Left lobe of liver (tissue), 2 donors: ENCODE measurements around the gene PPRC1. TPM values are rescaled to one million over a fixed set of nuclear protein-coding genes. Genes with fewer than 3 reads are reported as not detected.

Experiments
- ATAC-seq: fragments of 200-7000 bp; cut with Tn5 transposase; one replicate; pipeline ENCODE4 v1.9.1; 2020; ENCODE audit warnings: mild to moderate bottlenecking, moderate library complexity
- DNase-seq: peaks from one replicate; pipeline ENCODE4 v3.0.0-alpha.2; 2020; ENCODE audit warnings: low spot score
- total RNA-seq: library from RNA; stranded (reverse); gene quantifications from one replicate; pipeline ENCODE4 v1.2.1, GENCODE V29; 2021
- donor health status: DM: no; HTN: no; CAD: no; lungs with moderate emphysema.
- donor health status: DM: no; HTN: yes; CAD: no.

PPRC1 gene
- total RNA-seq, 1 donor from 2014 or later = 6.9 TPM

DNA sequence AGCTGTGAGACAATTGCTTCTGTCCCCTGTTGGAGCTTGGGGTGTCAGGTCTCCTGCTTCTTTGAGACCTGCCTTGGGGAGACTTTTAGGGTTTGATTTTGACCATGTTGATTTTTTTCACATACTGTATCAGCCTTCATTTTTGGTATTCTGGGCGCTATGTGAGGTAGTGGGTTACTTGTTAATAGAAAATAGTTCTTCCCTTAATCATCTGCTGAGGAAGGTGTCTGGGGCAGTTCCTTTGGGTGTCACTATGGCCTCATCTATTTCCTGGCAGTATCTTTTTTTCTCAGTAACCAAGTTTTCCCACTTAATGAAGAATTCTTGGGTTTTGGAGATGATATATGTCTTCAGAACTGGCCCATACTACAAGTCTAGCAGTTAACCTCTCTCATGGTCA is 14.7 kb downstream of the PPRC1 start:
- ATAC-seq = no peak
- no peak for DNase-seq

DNA sequence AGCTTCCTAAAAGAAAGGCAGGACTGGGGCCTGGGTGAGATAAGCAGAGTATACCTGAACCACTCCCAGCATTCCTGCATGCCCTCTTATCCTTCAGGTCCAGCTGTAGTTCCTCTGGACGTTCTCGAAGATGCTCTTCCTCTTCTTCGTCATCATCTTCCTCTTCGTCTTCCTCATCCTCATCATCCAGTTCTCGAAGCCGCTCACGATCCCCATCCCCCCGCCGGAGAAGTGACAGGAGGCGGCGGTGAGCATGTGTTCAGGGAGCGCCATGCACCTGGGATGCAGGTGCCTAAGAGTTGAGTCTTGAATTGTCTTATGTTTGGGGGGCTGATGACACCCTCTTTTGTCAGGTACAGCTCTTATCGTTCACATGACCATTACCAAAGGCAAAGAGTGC is 15.4 kb downstream of the PPRC1 start:
- ATAC-seq (no peak), DNase-seq (no peak)

GRCh38 chr10:102150970-102151773 is 18.3 kb downstream of the PPRC1 start:
- no peak for DNase-seq

GRCh38 chr10:102151774-102152544 is 19.1 kb downstream of the PPRC1 start, which contains the start of gene NOLC1:
Gene NOLC1, plus strand, starts transcription at chr10:102152389. Its CDS starts 22 bp downstream, at chr10:102152411.
- DNase-seq = peak; percentile 99
- peak; percentile 95 for ATAC-seq

More at GRCh38 chr10:102150970-102151773, 18.3 kb downstream of the PPRC1 start:
- no peak for ATAC-seq

DNA sequence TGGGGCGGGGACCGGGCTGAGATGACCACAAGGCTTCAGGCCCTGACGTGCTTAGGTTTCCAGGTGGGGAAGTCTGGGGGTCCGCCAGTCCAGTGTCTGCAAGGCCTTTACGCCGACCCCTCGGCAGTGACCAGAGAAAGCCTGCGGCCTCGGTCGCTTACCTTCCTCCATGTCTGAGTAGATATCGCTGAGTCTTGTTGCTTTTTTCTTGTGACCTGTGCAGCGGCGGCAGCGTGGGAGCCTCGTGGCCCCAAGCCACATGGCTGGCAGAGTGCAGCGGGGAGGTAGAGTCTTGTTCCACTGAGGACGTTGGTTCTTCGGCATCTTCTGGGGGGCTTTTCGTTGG is 19.7 kb downstream of the PPRC1 start:
- DNase-seq = no peak

DNA sequence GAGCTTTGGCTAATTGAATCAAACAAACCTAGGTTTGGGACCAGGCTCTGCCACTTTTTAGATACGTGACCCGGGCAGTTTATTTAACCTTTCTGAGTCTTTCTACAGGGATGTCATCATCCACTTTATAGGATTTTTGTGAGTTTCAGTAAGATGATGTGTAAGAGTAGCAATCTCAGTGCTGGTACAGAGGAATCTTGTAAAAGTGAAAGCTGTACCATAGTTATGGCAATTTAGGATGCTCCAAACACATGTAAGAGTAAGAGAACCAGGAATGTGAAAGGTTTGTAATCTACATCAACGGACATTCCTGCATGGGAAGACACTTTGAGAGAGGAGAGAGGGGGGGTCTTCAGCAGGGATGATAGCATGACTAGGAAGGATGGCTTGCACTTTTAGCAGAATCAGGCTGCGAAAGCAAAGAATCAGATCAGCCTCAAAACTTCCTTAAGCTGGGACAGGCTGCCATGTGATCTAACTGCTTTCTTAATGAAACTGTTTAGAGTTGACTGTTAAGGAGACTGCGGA is 20.3 kb downstream of the PPRC1 start:
- ATAC-seq (no peak), DNase-seq (no peak)

More for the DNA sequence above, 19.7 kb downstream of the PPRC1 start:
- peak; percentile 26 for ATAC-seq

DNA sequence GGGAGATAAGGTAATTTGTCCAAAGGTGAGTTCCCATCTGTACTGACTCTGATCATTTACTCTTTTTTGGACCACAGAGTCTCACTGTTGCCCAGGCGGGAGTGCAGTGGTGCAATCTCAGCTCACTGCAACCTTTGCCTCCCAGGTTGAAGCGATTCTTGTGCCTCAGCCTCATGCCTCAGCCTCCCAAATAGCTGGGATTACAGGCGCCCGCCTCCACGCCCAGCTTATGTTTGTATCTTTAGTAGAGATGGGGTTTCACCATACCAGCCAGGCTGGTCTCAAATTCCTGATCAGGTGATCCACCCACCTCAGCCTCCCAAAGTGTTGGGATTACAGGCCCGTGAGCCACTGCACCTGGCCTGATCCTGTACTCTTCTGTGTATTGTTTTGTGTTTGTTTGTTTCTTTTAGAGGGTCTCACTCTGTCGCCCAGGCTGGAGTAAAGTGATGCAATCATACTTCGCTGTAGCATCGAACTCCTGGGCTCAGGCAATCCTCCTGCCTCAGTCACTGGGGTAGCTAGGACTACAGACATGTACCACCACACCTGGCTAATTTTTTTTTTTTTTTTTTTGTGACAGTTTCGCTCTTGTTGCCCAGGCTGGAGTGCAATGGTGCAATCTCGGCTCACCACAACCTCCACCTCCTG is 21.8 kb downstream of the PPRC1 start:
- no peak for ATAC-seq
- no peak for DNase-seq

DNA sequence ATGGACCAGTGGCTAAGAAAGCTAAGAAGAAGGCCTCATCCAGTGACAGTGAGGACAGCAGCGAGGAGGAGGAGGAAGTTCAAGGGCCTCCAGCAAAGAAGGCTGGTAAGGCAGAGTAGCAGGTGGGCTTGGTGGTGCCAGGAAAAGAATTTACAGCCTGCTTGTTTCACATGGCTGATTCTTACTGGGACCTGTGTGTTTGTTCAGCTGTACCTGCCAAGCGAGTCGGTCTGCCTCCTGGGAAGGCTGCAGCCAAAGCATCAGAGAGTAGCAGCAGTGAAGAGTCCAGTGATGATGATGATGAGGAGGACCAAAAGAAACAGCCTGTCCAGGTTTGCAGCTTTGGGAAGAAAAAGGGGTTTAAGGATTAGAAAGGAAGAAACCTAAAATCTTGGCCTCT is 24.4 kb downstream of the PPRC1 start:
- ATAC-seq (no peak), DNase-seq (no peak)

DNA sequence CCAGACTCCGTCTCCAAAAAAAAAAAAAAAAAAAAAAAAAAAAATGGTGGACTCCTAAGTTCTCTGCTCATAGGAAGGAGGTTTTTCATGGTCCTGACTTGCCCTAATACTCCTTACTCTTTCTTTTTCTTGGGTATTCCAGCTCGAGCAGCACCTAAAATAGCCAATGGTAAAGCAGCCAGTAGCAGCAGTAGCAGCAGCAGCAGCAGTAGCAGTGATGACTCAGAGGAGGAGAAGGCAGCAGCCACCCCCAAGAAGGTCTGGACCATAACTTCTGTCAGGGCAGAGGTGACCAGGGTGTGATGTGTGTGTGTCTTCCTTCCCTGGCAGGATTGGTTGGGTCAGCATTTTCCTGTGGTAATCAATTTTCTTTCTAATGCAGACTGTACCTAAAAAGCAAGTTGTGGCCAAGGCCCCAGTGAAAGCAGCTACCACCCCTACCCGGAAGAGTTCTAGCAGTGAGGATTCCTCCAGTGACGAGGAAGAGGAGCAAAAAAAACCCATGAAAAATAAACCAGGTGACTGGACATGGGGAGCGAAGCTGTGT is 26.3 kb downstream of the PPRC1 start:
- DNase-seq = no peak
- no peak for ATAC-seq

GRCh38 chr10:102159831-102160230 is 27.0 kb downstream of the PPRC1 start:
- ATAC-seq (no peak), DNase-seq (no peak)

- no peak for DNase-seq
- no peak for ATAC-seq
Measured at GRCh38 chr10:102163342-102163989, 30.6 kb downstream of the PPRC1 start.

DNA sequence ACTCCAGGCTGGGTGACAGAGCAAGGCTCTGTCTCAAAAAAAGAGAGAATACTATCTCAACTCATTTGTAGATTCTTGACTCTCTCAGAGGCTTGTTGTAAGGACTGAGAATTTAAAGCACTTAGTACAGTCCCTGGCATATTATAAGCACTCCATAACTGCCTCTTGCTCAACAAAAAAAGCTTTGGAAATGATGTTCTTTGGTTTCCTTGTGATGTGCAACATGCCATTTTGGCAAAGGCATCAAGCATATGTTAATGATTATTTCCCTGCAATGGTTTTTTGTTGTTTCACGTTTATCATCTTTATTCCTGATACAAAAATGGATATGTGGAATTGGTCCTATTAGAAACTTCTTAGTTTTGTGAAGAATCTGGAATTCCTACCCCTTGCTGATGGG is 35.0 kb downstream of the PPRC1 start:
- no peak for ATAC-seq
- no peak for DNase-seq

DNA sequence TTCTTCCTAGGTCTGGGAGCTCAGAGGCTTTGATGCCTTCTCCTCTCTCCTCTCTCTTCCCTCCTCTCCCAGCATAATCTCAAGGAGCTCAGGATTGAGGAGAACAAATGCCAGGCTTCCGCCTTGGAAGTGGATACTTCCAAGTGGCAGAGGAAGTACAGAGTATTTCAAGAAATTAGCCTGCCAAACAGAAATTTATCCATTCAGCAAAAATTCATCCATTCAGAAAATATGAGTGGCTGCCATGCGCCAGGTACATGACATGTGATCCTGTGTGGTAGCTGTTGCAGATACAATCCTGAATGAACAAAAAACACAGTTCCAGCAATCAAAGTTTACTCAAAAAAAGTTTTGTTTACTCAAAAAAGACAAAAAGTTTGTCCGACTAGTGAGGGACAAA is 37.8 kb downstream of the PPRC1 start:
- DNase-seq = no peak
- ATAC-seq = no peak

DNA sequence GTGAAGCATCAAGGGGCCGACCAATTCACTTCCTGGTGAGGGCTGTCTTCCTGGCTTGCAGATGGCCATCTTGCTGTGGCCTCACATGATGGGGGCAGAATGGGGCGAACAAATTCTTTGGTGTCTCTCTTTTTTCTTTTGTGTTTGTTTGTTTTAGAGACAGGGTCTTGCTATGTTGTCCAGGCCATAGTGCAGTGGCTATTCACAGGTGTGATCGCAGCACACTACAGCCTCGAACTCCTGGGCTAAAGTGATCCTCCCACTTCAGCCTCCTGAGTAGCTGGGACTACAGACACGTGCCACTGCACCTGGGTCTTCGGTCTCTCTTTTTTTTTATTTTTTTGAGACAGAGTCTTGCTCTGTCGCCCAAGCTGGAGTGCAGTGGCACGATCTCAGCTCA is 39.4 kb downstream of the PPRC1 start:
- no peak for ATAC-seq

DNA sequence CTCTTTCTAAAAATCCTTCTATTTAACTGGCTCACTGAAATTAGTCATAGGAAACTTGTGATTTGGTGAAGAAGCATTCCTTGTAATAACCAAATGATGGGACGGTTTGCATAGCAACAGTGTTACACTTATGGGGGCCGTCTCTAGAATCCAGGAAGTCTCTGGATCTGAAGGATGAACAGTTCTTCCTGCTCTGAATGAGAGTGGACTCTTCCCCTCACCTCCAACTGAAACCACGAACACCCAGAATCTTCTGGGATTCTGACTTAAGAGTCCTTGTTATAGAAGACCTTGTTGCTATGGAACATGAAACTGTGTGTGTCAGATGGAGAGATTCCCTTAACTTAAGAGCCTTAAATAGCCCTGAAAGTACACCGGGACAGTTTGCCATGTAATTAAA is 42.6 kb downstream of the PPRC1 start:
- no peak for DNase-seq
- ATAC-seq = no peak

More for the DNA sequence above, 39.4 kb downstream of the PPRC1 start:
- DNase-seq = no peak

GRCh38 chr10:102184606-102185005 is 51.8 kb downstream of the PPRC1 start:
- no peak for DNase-seq
- no peak for ATAC-seq

- ATAC-seq (no peak), DNase-seq (no peak)
Measured at GRCh38 chr10:102185272-102185671, 52.4 kb downstream of the PPRC1 start.

DNA sequence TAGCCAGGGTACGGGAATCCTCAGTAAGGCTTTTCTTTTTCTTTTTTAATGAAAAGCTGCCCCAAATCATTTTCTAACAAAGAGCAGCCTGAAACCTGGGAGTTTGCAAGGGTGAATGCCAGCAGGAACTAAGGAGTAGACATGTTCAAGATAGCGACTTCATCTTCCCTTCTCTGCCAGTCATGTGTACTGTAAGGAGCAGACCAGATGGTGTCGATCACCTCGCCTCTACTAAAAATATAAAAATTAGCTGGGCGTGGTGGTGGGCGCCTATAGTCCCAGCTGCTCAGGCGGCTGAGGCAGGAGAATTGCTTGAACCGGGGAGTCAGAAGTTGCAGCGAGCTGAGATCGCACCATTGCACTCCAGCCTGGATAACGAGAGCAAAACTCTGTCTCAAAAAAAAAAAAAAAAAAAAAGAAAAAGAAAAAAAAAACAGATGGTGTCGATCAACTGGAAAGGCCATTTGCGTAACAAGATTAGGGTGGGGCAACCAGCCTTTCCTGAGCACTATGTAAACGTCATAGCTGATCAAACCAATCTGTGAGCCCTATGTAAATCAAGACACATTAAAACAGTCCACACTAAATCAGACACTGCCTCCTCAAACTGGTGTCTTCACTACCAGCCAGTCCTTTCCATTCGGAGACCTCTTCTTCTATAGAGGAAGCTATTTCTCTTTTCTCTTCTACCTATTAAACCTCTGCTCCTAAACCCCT is 53.1 kb downstream of the PPRC1 start:
- ATAC-seq (no peak), DNase-seq (no peak)

DNA sequence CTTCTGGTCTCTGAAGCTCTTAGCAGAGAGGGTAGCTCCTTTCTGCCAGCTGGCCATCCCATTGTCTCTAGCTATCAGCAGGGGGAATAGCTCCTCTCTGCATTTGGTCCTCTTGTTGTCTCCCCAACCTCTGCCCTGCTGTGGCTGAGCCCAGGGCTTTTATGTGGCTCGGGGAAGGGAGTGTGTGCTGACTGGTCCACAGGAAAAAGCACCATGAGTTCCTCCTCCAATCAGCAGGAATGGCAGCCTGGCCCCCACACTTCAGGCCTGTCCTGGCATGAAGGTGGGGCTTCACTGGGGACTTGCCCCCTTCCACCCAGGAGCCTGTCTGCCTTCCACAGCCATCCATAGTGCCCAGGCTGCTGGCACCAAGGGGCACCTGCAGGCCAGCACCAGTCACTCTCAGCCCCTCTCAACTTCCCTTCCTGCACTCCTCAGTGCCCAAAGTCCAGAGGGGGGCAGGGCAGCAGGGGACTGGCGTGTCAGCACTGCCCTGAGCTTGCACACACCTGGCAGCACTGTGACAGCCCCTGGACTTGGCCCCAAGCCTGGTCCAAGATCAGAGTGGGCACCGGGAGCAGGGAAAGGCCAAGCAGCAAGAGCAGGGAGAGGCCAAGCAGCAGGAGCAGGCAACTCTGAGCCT is 55.6 kb downstream of the PPRC1 start:
- DNase-seq (no peak), ATAC-seq (no peak)
